HCT116 (cell line): Measurements from ENCODE around the gene TLE4. TPM values are rescaled to one million over a fixed set of nuclear protein-coding genes. Genes with fewer than 3 reads are reported as not detected.

Source experiments
- ATAC-seq: fragments of 200-7000 bp; cut with Tn5 transposase; 2 replicates; pipeline ENCODE4 v1.9.1; 2020; ENCODE audit warnings: mild to moderate bottlenecking, moderate library complexity
- BruUV-seq: library from RNA; stranded (reverse); fragments of 400-500 nt; replicated peaks from 2 replicates; lab custom pipeline; 2021; lab: Mats Ljungman, UMichigan
- CTCF ChIA-PET: fragments of 300-600 bp; sonication (Branson Sonifier 250); formaldehyde crosslinking; loops from one replicate; lab custom pipeline; 2021; ENCODE audit warnings: antibody characterized with exemption; lab: Charles Lee
- POLR2A ChIA-PET: fragments of 300-600, 350-600 bp; sonication (Branson Sonifier 250); formaldehyde crosslinking; loops from one replicate; lab custom pipeline; 2021; ENCODE audit warnings: antibody characterized with exemption; lab: Charles Lee
- RAD21 ChIA-PET, 2 experiments: fragments of 300-600 bp; sonication (Branson Sonifier 250); formaldehyde crosslinking; loops; one replicate each; lab custom pipeline; 2023; ENCODE audit warnings: low total read pairs in 2 of 2; ENCODE audit not compliant: uncharacterized antibody in 2 of 2, unreplicated experiment in 2 of 2, low non-redundant PET in 1 of 2; lab: Charles Lee
- DNase-seq: peaks from one replicate; pipeline ENCODE4 v3.0.0-alpha.2; 2010; ENCODE audit warnings: low read depth, low spot score
- H2AFZ ChIP-seq: fragments of 200-600 bp; shearing (Covaris generic), sonication (generic); 2 replicates; pipeline ENCODE4 v1.6.1; 2017; ENCODE audit warnings: low read depth, mixed run types, mixed read lengths, antibody characterized with exemption, low read length; ENCODE audit not compliant: poor library complexity, severe bottlenecking
- H3K27ac ChIP-seq: 2 replicates; pipeline ENCODE4 v1.5.1; 2012; ENCODE audit warnings: low read depth, low read length
- H3K27me3 ChIP-seq: fragments of 200-600 bp; sonication (generic); 2 replicates; pipeline ENCODE4 v1.6.1; 2016; ENCODE audit warnings: mixed run types, low read length, mixed read lengths; ENCODE audit not compliant: insufficient read depth
- H3K36me3 ChIP-seq, 2 experiments: fragments of 200-500 bp in 1 of 2; fragments of 200-600 bp in 1 of 2; sonication (Bioruptor generic) in 1 of 2; sonication (generic) in 1 of 2; 2 replicates each; pipeline versions ENCODE4 v1.5.1 to v1.6.1; 2014 to 2016; ENCODE audit warnings: low read length in 2 of 2, inconsistent platforms in 1 of 2, mixed read lengths in 1 of 2, mixed run types in 1 of 2; ENCODE audit not compliant: insufficient read depth in 2 of 2, control insufficient read depth in 1 of 2
- H3K4me1 ChIP-seq, 2 experiments: fragments of 200-600 bp in 1 of 2; sonication (generic) in 1 of 2; 2 replicates each; pipeline versions ENCODE4 v1.5.1 to v1.6.1; 2012 to 2017; ENCODE audit warnings: low read length in 2 of 2, inconsistent platforms in 1 of 2, mild to moderate bottlenecking in 1 of 2, mixed read lengths in 1 of 2, mixed run types in 1 of 2, moderate library complexity in 1 of 2; ENCODE audit not compliant: insufficient read depth in 2 of 2, control insufficient read depth in 1 of 2
- H3K4me2 ChIP-seq: fragments of 200-600 bp; sonication (generic); 2 replicates; pipeline ENCODE4 v1.6.1; 2017; ENCODE audit warnings: mixed run types, low read length, mixed read lengths
- H3K4me3 ChIP-seq, 2 experiments: fragments of 200-600 bp in 1 of 2; sonication (generic) in 1 of 2; replicated peaks in 1 of 2; 2 replicates each; pipeline ENCODE4 v1.5.1; 2011 to 2016; ENCODE audit warnings: low read length in 2 of 2, control low read depth in 1 of 2, low read depth in 1 of 2, mild to moderate bottlenecking in 1 of 2, mixed read lengths in 1 of 2, mixed run types in 1 of 2
- H3K79me2 ChIP-seq: fragments of 200-600 bp; sonication (generic); 2 replicates; pipeline ENCODE4 v1.6.1; 2017; ENCODE audit warnings: mild to moderate bottlenecking, mixed run types, low read length, moderate library complexity, mixed read lengths; ENCODE audit not compliant: insufficient read depth
- H3K9ac ChIP-seq: fragments of 200-600 bp; sonication (generic); 2 replicates; pipeline ENCODE4 v1.6.1; 2016; ENCODE audit warnings: low read length, mixed read lengths
- H3K9me2 ChIP-seq: fragments of 200-600 bp; sonication (generic), shearing (Covaris generic); 2 replicates; pipeline ENCODE4 v1.6.1; 2017; ENCODE audit warnings: mixed run types, mild to moderate bottlenecking, moderate library complexity; ENCODE audit not compliant: insufficient read depth
- H3K9me3 ChIP-seq, 2 experiments: fragments of 200-500 bp in 1 of 2; fragments of 200-600 bp in 1 of 2; sonication (Bioruptor generic) in 1 of 2; sonication (generic) in 1 of 2; 2 replicates each; pipeline ENCODE4 v1.6.1; 2014 to 2017; ENCODE audit warnings: low read length in 2 of 2, mixed read lengths in 2 of 2, inconsistent platforms in 1 of 2, low read depth in 1 of 2, mild to moderate bottlenecking in 1 of 2, mixed run types in 1 of 2, moderate library complexity in 1 of 2; ENCODE audit not compliant: control insufficient read depth in 1 of 2, insufficient read depth in 1 of 2
- H4K20me1 ChIP-seq: fragments of 200-600 bp; sonication (generic), shearing (Covaris generic); 2 replicates; pipeline ENCODE4 v1.6.1; 2017; ENCODE audit warnings: mixed run types, mild to moderate bottlenecking, moderate library complexity; ENCODE audit not compliant: insufficient read depth
- CEBPB ChIP-seq: IDR thresholded peaks from 2 replicates; pipeline ENCODE4 v1.6.1; 2012; ENCODE audit warnings: low read depth
- EGR1 ChIP-seq: IDR thresholded peaks from 2 replicates; pipeline ENCODE4 v1.6.1; 2012; ENCODE audit warnings: low read depth
- ELF1 ChIP-seq: IDR thresholded peaks from 2 replicates; pipeline ENCODE4 v1.6.1; 2012; ENCODE audit warnings: low read depth, borderline replicate concordance
- EZH2phosphoT487 ChIP-seq: fragments of 200-600 bp; IDR thresholded peaks from 2 replicates; pipeline ENCODE4 v1.6.1; 2018; ENCODE audit warnings: antibody characterized with exemption, borderline replicate concordance
- FOSL1 ChIP-seq: IDR thresholded peaks from 2 replicates; pipeline ENCODE4 v1.6.1; 2012; ENCODE audit warnings: low read depth
- POLR2AphosphoS5 ChIP-seq: IDR thresholded peaks from 2 replicates; pipeline ENCODE4 v1.6.1; 2011; ENCODE audit warnings: mild to moderate bottlenecking, low read depth, low read length, moderate library complexity
- RAD21 ChIP-seq: IDR thresholded peaks from 2 replicates; pipeline ENCODE4 v1.6.1; 2012; ENCODE audit warnings: low read depth, mild to moderate bottlenecking
- SIN3A ChIP-seq: IDR thresholded peaks from 2 replicates; pipeline ENCODE4 v1.6.1; 2012; ENCODE audit warnings: low read depth
- SP1 ChIP-seq: IDR thresholded peaks from 2 replicates; pipeline ENCODE4 v1.6.1; 2012; ENCODE audit warnings: low read depth
- SRF ChIP-seq: IDR thresholded peaks from 2 replicates; pipeline ENCODE4 v1.6.1; 2012; ENCODE audit warnings: low read depth
- YY1 ChIP-seq: IDR thresholded peaks from 2 replicates; pipeline ENCODE4 v1.6.1; 2011; ENCODE audit warnings: low read length, low read depth, moderate library complexity, mild to moderate bottlenecking; ENCODE audit not compliant: insufficient replicate concordance; ENCODE audit errors: extremely low read depth
- intact Hi-C: fragments of 100-400 bp; cut with micrococcal nuclease; formaldehyde crosslinking; loops from 2 replicates; pipeline ENCODE4 v1.10.0; 2022
- total RNA-seq: library from RNA; stranded (reverse); gene quantifications from one replicate; pipeline ENCODE4 v1.2.1, GENCODE V29; 2021; ENCODE audit not compliant: unreplicated experiment
- TF ChIP-seq, protein P1 (sequence below), 3 experiments: fragments of 200-600 bp in 1 of 3; sonication (generic) in 1 of 3; IDR thresholded peaks in 2 of 3; conservative IDR thresholded peaks in 1 of 3; 2 replicates each; pipeline ENCODE4 v1.5.1; 2012 to 2017; ENCODE audit warnings: low read depth in 2 of 3, low read length in 2 of 3, antibody characterized with exemption in 1 of 3, borderline replicate concordance in 1 of 3, control low read depth in 1 of 3, mild to moderate bottlenecking in 1 of 3, mixed read lengths in 1 of 3, mixed run types in 1 of 3, moderate library complexity in 1 of 3; ENCODE audit not compliant: insufficient read depth in 1 of 3

Gene TLE4
- total RNA-seq, 1 experiment from 2014 or later: 0.39 TPM

DNA sequence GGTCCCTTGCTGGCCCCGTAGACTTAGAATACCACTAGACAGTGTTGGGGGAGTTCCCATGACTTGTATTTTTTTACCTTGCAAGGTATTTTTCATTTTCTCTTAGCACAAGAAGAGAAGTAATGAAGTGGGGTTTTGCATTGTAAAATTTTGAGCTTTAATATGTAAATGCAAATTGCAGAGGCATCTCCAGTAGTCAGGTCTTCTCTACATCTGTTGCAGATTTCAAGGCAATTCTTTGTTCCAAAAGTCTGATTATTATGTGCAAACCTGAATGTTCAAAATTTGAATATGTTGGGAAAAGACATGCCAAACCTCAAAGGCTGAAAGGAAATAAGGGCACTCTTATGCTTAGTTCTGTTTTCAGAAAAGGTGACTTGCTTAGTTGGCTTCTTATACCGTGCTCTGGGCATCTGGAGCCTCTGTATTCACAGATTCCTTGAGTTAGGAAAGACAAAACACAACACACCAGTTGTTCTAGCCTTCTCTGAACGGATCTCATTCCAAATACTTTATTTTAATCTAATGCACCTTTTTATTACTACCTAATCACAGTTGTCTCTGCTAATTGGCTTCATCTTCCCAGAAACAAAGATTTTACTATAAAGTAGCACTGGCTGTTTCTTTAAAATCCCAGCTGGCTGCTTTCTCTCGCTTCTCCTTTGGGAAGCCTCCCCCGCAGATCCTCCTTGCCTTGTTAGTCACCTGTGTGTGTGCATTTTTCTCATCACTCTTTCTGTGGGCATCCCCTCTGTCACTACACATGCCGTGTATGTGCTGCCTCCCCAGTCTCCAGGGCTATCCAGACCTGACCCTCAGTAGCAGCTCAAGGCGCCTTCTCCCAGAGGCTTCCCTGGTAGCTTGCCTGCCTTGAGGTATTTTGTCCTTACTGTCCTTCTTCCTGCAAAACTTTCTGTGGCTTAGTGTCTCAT, 138.2 kb downstream of the TLE4 start:
- intact Hi-C loops: no loop called here
- H3K79me2 ChIP-seq: no peaks in the 10 kb centered on the region
- H3K9ac ChIP-seq: no peak overlapping the region
- no peak for ATAC-seq
- RAD21 ChIA-PET: no interaction called here
- H3K9me3 ChIP-seq: peaks cover 11 to 22% of the 10 kb centered on the region in 2 experiments; a peak in 2 of 4 replicates
- H3K4me2 ChIP-seq: no peak overlapping the region
- no peaks in the 10 kb centered on the region for H3K27me3 ChIP-seq
- TF ChIP-seq CEBPB (no peak), FOSL1 (no peak), SRF (no peak), EGR1 (no peak), RAD21 (no peak), POLR2AphosphoS5 (no peak), ELF1 (no peak), SIN3A (no peak), SP1 (no peak), YY1 (no peak), EZH2phosphoT487 (no peak)
- TF ChIP-seq, protein P1, sequence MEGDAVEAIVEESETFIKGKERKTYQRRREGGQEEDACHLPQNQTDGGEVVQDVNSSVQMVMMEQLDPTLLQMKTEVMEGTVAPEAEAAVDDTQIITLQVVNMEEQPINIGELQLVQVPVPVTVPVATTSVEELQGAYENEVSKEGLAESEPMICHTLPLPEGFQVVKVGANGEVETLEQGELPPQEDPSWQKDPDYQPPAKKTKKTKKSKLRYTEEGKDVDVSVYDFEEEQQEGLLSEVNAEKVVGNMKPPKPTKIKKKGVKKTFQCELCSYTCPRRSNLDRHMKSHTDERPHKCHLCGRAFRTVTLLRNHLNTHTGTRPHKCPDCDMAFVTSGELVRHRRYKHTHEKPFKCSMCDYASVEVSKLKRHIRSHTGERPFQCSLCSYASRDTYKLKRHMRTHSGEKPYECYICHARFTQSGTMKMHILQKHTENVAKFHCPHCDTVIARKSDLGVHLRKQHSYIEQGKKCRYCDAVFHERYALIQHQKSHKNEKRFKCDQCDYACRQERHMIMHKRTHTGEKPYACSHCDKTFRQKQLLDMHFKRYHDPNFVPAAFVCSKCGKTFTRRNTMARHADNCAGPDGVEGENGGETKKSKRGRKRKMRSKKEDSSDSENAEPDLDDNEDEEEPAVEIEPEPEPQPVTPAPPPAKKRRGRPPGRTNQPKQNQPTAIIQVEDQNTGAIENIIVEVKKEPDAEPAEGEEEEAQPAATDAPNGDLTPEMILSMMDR (IDR thresholded peaks at IDR 0.05 in 2 of 3, conservative IDR thresholded peaks at IDR 0.05 in 1 of 3; ENCODE audit: borderline replicate concordance in 1 of 3, insufficient read depth in 1 of 3, low read depth in 2 of 3, low read length in 2 of 3): no peak
- TF ChIP-seq, all 23 proteins: peak for 0
- H3K27ac ChIP-seq: no peak overlapping the region
- POLR2A ChIA-PET: no interaction called here
- CTCF ChIA-PET: no interaction called here
- H2AFZ ChIP-seq: no peak overlapping the region
- no peaks in the 10 kb centered on the region for H3K9me2 ChIP-seq
- H3K4me3 ChIP-seq: no peak overlapping the region
- H3K36me3 ChIP-seq: no peaks in the 10 kb centered on the region
- BruUV-seq: no TSS peak
- no peaks in the 10 kb centered on the region for H4K20me1 ChIP-seq
- no peak for DNase-seq
- H3K4me1 ChIP-seq: no peaks in the 10 kb centered on the region
